Measurements from ENCODE around the gene UFM1. TPM values are rescaled to one million over a fixed set of nuclear protein-coding genes. Genes with fewer than 3 reads are reported as not detected.

Gene UFM1
- total RNA-seq, 1 experiment from 2014 or later, result 87.9 TPM

DNA sequence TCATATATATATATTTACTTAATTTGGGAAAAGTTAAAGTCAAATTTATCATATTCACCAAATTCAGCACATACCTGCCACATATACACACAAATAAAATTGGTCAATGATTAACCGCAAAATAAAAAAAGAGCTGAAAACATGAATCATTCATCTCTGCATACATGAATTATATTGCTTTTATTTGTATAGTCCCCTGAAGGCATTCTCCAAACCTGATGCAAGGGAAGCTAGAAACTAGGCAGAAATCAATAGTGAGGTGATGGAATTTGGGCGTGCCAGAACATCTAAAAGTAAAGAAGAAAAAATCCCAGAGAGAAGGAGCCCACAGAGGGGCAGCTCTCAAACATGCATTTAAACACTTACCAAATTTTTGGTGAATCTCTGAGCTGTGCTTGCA, 60.1 kb downstream of the UFM1 start:
- no TSS peak for BruUV-seq (replicated peaks)
- Histone ChIP-seq H3K27ac (ENCODE audit: low read depth, low read length, poor library complexity, severe bottlenecking) (no peak overlapping the region), H3K27me3 (replicated peaks; ENCODE audit: insufficient read depth, low read depth, low read length, poor library complexity) (no peaks in the 10 kb centered on the region), H3K4me1 (ENCODE audit: insufficient read depth, low read length, poor library complexity, severe bottlenecking) (no peaks in the 10 kb centered on the region), H3K9me3 (ENCODE audit: low read depth, low read length, poor library complexity, severe bottlenecking) (no peaks in the 10 kb centered on the region), H3K4me3 (ENCODE audit: low read depth, low read length, poor library complexity, severe bottlenecking) (no peak overlapping the region), H3K36me3 (ENCODE audit: insufficient read depth, low read length, poor library complexity, severe bottlenecking) (no peaks in the 10 kb centered on the region)
- POLR2A ChIA-PET (ENCODE audit: low non-redundant PET), result no interaction called here
- intact Hi-C loops (cut with micrococcal nuclease; ENCODE audit: unreplicated experiment), result no loop called here
- CTCF ChIA-PET, result no interaction called here
- DNase-seq (ENCODE audit: low spot score), result no peak
- TF ChIP-seq EZH2 (IDR thresholded peaks at IDR 0.05; ENCODE audit: borderline replicate concordance, low read depth, low read length, poor library complexity, severe bottlenecking) (no peak), CTCF (conservative IDR thresholded peaks at IDR 0.05; ENCODE audit: low read depth, low read length) (no peak)

- no peaks in the 10 kb centered on the region for H3K27me3 ChIP-seq (replicated peaks; ENCODE audit: insufficient read depth, low read depth, low read length, poor library complexity)
- H3K4me3 ChIP-seq (ENCODE audit: low read depth, low read length, poor library complexity, severe bottlenecking), result no peak overlapping the region
- intact Hi-C loops (cut with micrococcal nuclease; ENCODE audit: unreplicated experiment), result no loop called here
- no TSS peak for BruUV-seq (replicated peaks)
- ChIA-PET CTCF (no interaction called here), POLR2A (ENCODE audit: low non-redundant PET) (no interaction called here)
- no peak for DNase-seq (ENCODE audit: low spot score)
- TF ChIP-seq EZH2 (IDR thresholded peaks at IDR 0.05; ENCODE audit: borderline replicate concordance, low read depth, low read length, poor library complexity, severe bottlenecking), result no peak
- TF ChIP-seq CTCF (conservative IDR thresholded peaks at IDR 0.05; ENCODE audit: low read depth, low read length), result no peak
- H3K9me3 ChIP-seq (ENCODE audit: low read depth, low read length, poor library complexity, severe bottlenecking), result no peaks in the 10 kb centered on the region
- no peaks in the 10 kb centered on the region for H3K36me3 ChIP-seq (ENCODE audit: insufficient read depth, low read length, poor library complexity, severe bottlenecking)
- no peak overlapping the region for H3K27ac ChIP-seq (ENCODE audit: low read depth, low read length, poor library complexity, severe bottlenecking)
- no peaks in the 10 kb centered on the region for H3K4me1 ChIP-seq (ENCODE audit: insufficient read depth, low read length, poor library complexity, severe bottlenecking)
Measured at GRCh38 chr13:38412266-38412665, 62.6 kb downstream of the UFM1 start.
